PC-3 (cell line): Measurements from ENCODE around the gene DMRT1. TPM values are rescaled to one million over a fixed set of nuclear protein-coding genes. Genes with fewer than 3 reads are reported as not detected.

ENCODE experiments used
- ATAC-seq: fragments of 200-7000 bp; cut with Tn5 transposase; 2 replicates; pipeline ENCODE4 v1.9.1; 2020; ENCODE audit warnings: mild to moderate bottlenecking, moderate library complexity
- BruUV-seq: library from RNA; stranded (reverse); fragments of 400-500 nt; replicated peaks from 2 replicates; lab custom pipeline; 2021; lab: Mats Ljungman, UMichigan
- CTCF ChIA-PET: fragments of 300-600 bp; sonication (Branson Sonifier 250); formaldehyde crosslinking; loops from one replicate; lab custom pipeline; 2022; ENCODE audit warnings: antibody characterized with exemption; lab: Charles Lee
- POLR2A ChIA-PET: fragments of 300-600 bp; sonication (Branson Sonifier 250); formaldehyde crosslinking; loops from one replicate; lab custom pipeline; 2022; ENCODE audit warnings: antibody characterized with exemption; ENCODE audit not compliant: unreplicated experiment; lab: Charles Lee
- DNase-seq: peaks from one replicate; pipeline ENCODE4 v3.0.0-alpha.2; 2015
- H2AFZ ChIP-seq: fragments of 300-600 bp; sonication (generic); 2 replicates; pipeline ENCODE4 v1.6.0; 2016; ENCODE audit warnings: antibody characterized with exemption, low read length
- H3F3A ChIP-seq: fragments of 300-600 bp; sonication (generic); one replicate; pipeline ENCODE4 v1.6.0; 2017; ENCODE audit warnings: antibody characterized with exemption, low read length, control low read depth, mild to moderate bottlenecking; ENCODE audit not compliant: unreplicated experiment
- H3K27ac ChIP-seq: fragments of 300-600 bp; sonication (generic); 2 replicates; pipeline ENCODE4 v1.5.1; 2016; ENCODE audit warnings: mild to moderate bottlenecking, low read length
- H3K27me3 ChIP-seq: fragments of 300-600 bp; sonication (generic); 2 replicates; pipeline ENCODE4 v1.6.1; 2016; ENCODE audit warnings: low read length, mixed read lengths
- H3K36me3 ChIP-seq: fragments of 300-600 bp; sonication (generic); 2 replicates; pipeline ENCODE4 v1.6.1; 2016; ENCODE audit warnings: low read depth, mixed run types, low read length, mixed read lengths
- H3K4me1 ChIP-seq: fragments of 300-600 bp; sonication (generic); 2 replicates; pipeline ENCODE4 v1.5.1; 2016; ENCODE audit warnings: low read length; ENCODE audit not compliant: insufficient read depth
- H3K4me2 ChIP-seq: fragments of 300-600 bp; sonication (generic); 2 replicates; pipeline ENCODE4 v1.6.0; 2016; ENCODE audit warnings: low read length
- H3K4me3 ChIP-seq: fragments of 300-600 bp; sonication (generic); 2 replicates; pipeline ENCODE4 v1.5.1; 2016; ENCODE audit warnings: mild to moderate bottlenecking, low read length, mixed read lengths
- H3K79me2 ChIP-seq: fragments of 300-600 bp; sonication (generic); 2 replicates; pipeline ENCODE4 v1.6.1; 2017; ENCODE audit warnings: low read length, mixed read lengths
- H3K9ac ChIP-seq: fragments of 300-600 bp; sonication (generic); 2 replicates; pipeline ENCODE4 v1.6.0; 2016; ENCODE audit warnings: mild to moderate bottlenecking, low read length
- H3K9me2 ChIP-seq: fragments of 300-600 bp; sonication (generic); replicated peaks from 2 replicates; pipeline ENCODE4 v1.6.1; 2016; ENCODE audit warnings: mixed run types, low read length, mixed read lengths
- H3K9me3 ChIP-seq: fragments of 300-600 bp; sonication (generic); 2 replicates; pipeline ENCODE4 v1.6.1; 2016; ENCODE audit warnings: low read length, mixed read lengths
- H4K20me1 ChIP-seq: fragments of 300-600 bp; sonication (generic); 2 replicates; pipeline ENCODE4 v1.6.1; 2016; ENCODE audit warnings: low read length, mixed read lengths
- EZH2 ChIP-seq: fragments of 300-600 bp; sonication (generic); IDR thresholded peaks from one replicate; pipeline ENCODE4 v1.6.1; 2017; ENCODE audit warnings: antibody characterized with exemption, mild to moderate bottlenecking, low read length; ENCODE audit not compliant: unreplicated experiment
- EZH2phosphoT487 ChIP-seq: fragments of 300-600 bp; sonication (generic); IDR thresholded peaks from 2 replicates; pipeline ENCODE4 v1.6.1; 2018; ENCODE audit warnings: mild to moderate bottlenecking, antibody characterized with exemption, low read length, borderline replicate concordance
- intact Hi-C: fragments of 100-400 bp; cut with micrococcal nuclease; formaldehyde crosslinking; loops from 2 replicates; pipeline ENCODE4 v1.9.0; 2023
- total RNA-seq: library from RNA; depleted of rRNA; stranded (reverse); fragments of >200 nt; gene quantifications from 2 replicates; pipeline ENCODE4 v1.2.3, GENCODE V29; 2014
- TF ChIP-seq, protein P1 (sequence below): fragments of 300-600 bp; sonication (generic); conservative IDR thresholded peaks from 2 replicates; pipeline ENCODE4 v1.5.1; 2017; ENCODE audit warnings: antibody characterized with exemption, low read depth, mild to moderate bottlenecking, low read length

DMRT1 gene
- total RNA-seq, 1 experiment from 2014 or later = 0.04 TPM

GRCh38 chr9:875119-875962 is 33.8 kb downstream of the DMRT1 start:
- H4K20me1 ChIP-seq = no peaks in the 10 kb centered on the region
- H3K79me2 ChIP-seq = no peaks in the 10 kb centered on the region
- H3K4me2 ChIP-seq = no peak overlapping the region
- intact Hi-C loops = no loop called here
- no peaks in the 10 kb centered on the region for H3F3A ChIP-seq
- TF ChIP-seq EZH2phosphoT487 = no peak
- TF ChIP-seq, protein P1, sequence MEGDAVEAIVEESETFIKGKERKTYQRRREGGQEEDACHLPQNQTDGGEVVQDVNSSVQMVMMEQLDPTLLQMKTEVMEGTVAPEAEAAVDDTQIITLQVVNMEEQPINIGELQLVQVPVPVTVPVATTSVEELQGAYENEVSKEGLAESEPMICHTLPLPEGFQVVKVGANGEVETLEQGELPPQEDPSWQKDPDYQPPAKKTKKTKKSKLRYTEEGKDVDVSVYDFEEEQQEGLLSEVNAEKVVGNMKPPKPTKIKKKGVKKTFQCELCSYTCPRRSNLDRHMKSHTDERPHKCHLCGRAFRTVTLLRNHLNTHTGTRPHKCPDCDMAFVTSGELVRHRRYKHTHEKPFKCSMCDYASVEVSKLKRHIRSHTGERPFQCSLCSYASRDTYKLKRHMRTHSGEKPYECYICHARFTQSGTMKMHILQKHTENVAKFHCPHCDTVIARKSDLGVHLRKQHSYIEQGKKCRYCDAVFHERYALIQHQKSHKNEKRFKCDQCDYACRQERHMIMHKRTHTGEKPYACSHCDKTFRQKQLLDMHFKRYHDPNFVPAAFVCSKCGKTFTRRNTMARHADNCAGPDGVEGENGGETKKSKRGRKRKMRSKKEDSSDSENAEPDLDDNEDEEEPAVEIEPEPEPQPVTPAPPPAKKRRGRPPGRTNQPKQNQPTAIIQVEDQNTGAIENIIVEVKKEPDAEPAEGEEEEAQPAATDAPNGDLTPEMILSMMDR = no peak
- no peak for TF ChIP-seq EZH2
- ATAC-seq = no peak
- no peak overlapping the region for H3K9ac ChIP-seq
- H3K9me2 ChIP-seq = no peaks in the 10 kb centered on the region
- POLR2A ChIA-PET = no interaction called here
- no peak overlapping the region for H2AFZ ChIP-seq
- no peaks in the 10 kb centered on the region for H3K4me1 ChIP-seq
- no peak for DNase-seq
- no peak overlapping the region for H3K4me3 ChIP-seq
- H3K36me3 ChIP-seq = no peaks in the 10 kb centered on the region
- peaks cover 8% of the 10 kb centered on the region; the same call in 1 of the 2 replicates for H3K27me3 ChIP-seq
- H3K27ac ChIP-seq = no peak overlapping the region
- CTCF ChIA-PET = no interaction called here
- BruUV-seq = no TSS peak
- no peaks in the 10 kb centered on the region for H3K9me3 ChIP-seq

GRCh38 chr9:876425-876824 is 34.9 kb downstream of the DMRT1 start:
- Histone ChIP-seq H3K4me3 (no peak overlapping the region), H3K4me2 (no peak overlapping the region), H3F3A (no peaks in the 10 kb centered on the region), H3K9me2 (no peaks in the 10 kb centered on the region), H3K27ac (no peak overlapping the region), H4K20me1 (no peaks in the 10 kb centered on the region), H2AFZ (no peak overlapping the region), H3K79me2 (no peaks in the 10 kb centered on the region), H3K4me1 (no peaks in the 10 kb centered on the region), H3K36me3 (no peaks in the 10 kb centered on the region), H3K27me3 (peaks cover 8% of the 10 kb centered on the region; the same call in 1 of the 2 replicates), H3K9ac (no peak overlapping the region), H3K9me3 (no peaks in the 10 kb centered on the region)
- DNase-seq = no peak
- TF ChIP-seq EZH2phosphoT487 = no peak
- TF ChIP-seq, protein P1 = no peak
- intact Hi-C loops = no loop called here
- POLR2A ChIA-PET = no interaction called here
- no peak for ATAC-seq
- BruUV-seq = no TSS peak
- CTCF ChIA-PET = no interaction called here

DNA sequence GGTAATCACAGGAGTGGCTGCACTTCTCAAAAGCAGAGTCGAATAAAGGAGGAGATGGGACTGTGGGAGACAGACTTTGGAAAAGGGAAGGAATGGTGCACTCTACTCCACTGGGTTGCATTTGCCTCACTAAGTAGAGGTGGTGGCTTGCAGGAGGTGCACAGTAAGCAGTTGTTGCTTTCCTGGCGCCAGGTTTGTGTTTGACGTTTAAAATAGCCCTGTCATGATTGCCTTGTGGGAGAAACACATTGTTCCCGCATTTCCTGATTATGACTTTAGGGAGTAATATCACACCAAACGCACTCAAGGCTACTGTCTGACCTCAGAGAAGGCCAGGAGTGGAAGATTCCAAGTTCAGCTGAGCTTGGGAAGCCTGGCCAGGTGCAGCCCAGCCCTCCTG is 36.7 kb downstream of the DMRT1 start:
- no peak for TF ChIP-seq EZH2phosphoT487
- no peak for TF ChIP-seq EZH2
- TF ChIP-seq, protein P1 = no peak
- no peaks in the 10 kb centered on the region for H3K9me2 ChIP-seq
- H4K20me1 ChIP-seq = no peaks in the 10 kb centered on the region
- no peaks in the 10 kb centered on the region for H3F3A ChIP-seq
- CTCF ChIA-PET = no interaction called here
- H3K4me2 ChIP-seq = no peak overlapping the region
- no peaks in the 10 kb centered on the region for H3K79me2 ChIP-seq
- intact Hi-C loops = no loop called here
- H2AFZ ChIP-seq = no peak overlapping the region
- no peaks in the 10 kb centered on the region for H3K36me3 ChIP-seq
- no peaks in the 10 kb centered on the region for H3K4me1 ChIP-seq
- DNase-seq = no peak
- no peak overlapping the region for H3K4me3 ChIP-seq
- no peak for ATAC-seq
- H3K27me3 ChIP-seq = peaks cover 8% of the 10 kb centered on the region; the same call in 1 of the 2 replicates
- no peak overlapping the region for H3K27ac ChIP-seq
- BruUV-seq = no TSS peak
- no peak overlapping the region for H3K9ac ChIP-seq
- POLR2A ChIA-PET = no interaction called here
- no peaks in the 10 kb centered on the region for H3K9me3 ChIP-seq
